ENCODE data around the gene TLX1. TPM values are rescaled to one million over a fixed set of nuclear protein-coding genes. Genes with fewer than 3 reads are reported as not detected.

The TLX1 gene
- total RNA-seq, 4 donors from 2014 or later: not detected

- Histone ChIP-seq H3K36me3 (no peaks in the 10 kb centered on the region), H3K4me1 (peaks cover 19 to 34% (median 20%) of the 10 kb centered on the region in 3 donors), H3K27ac (no peak overlapping the region), H3K27me3 (peaks cover 19 to 100% (median 53%) of the 10 kb centered on the region in 4 donors), H3K4me3 (no peak overlapping the region), H3K9me3 (no peaks in the 10 kb centered on the region)
- DNase-seq: no peak
- 20 to 26% methylated on average over 11 to 13 of the region's 14 CpGs for WGBS, 2 donors
- intact Hi-C loops (cut with DNase I): no loop called here
- TF ChIP-seq, protein P1, sequence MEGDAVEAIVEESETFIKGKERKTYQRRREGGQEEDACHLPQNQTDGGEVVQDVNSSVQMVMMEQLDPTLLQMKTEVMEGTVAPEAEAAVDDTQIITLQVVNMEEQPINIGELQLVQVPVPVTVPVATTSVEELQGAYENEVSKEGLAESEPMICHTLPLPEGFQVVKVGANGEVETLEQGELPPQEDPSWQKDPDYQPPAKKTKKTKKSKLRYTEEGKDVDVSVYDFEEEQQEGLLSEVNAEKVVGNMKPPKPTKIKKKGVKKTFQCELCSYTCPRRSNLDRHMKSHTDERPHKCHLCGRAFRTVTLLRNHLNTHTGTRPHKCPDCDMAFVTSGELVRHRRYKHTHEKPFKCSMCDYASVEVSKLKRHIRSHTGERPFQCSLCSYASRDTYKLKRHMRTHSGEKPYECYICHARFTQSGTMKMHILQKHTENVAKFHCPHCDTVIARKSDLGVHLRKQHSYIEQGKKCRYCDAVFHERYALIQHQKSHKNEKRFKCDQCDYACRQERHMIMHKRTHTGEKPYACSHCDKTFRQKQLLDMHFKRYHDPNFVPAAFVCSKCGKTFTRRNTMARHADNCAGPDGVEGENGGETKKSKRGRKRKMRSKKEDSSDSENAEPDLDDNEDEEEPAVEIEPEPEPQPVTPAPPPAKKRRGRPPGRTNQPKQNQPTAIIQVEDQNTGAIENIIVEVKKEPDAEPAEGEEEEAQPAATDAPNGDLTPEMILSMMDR (IDR thresholded peaks at IDR 0.05): no peak
- TF ChIP-seq POLR2A (IDR thresholded peaks at IDR 0.05): no peak
Observed at GRCh38 chr10:101126684-101127628, 4.1 kb upstream of the TLX1 start.

GRCh38 chr10:101130141-101130540 is 959 bp upstream of the TLX1 start:
- no peak overlapping the region for H3K4me3 ChIP-seq
- TF ChIP-seq POLR2A (IDR thresholded peaks at IDR 0.05): no peak
- TF ChIP-seq, protein P1 (IDR thresholded peaks at IDR 0.05): no peak
- intact Hi-C loops (cut with DNase I): no loop called here
- H3K36me3 ChIP-seq: no peaks in the 10 kb centered on the region
- WGBS, 2 donors: 34 to 44% methylated on average over 5 of the region's 5 CpGs
- no peak overlapping the region for H3K27ac ChIP-seq
- H3K4me1 ChIP-seq: peaks cover 24 to 45% (median 27%) of the 10 kb centered on the region in 3 donors
- no peak for DNase-seq
- H3K27me3 ChIP-seq: peaks cover 34 to 100% (median 54%) of the 10 kb centered on the region in 4 donors
- H3K9me3 ChIP-seq: no peaks in the 10 kb centered on the region

GRCh38 chr10:101131962-101132635 is 999 bp downstream of the TLX1 start:
- intact Hi-C loops (cut with DNase I): no loop called here
- H3K27ac ChIP-seq: no peak overlapping the region
- H3K36me3 ChIP-seq: no peaks in the 10 kb centered on the region
- no peak for TF ChIP-seq POLR2A (IDR thresholded peaks at IDR 0.05)
- TF ChIP-seq, protein P1 (IDR thresholded peaks at IDR 0.05): no peak
- peaks cover 45 to 100% (median 64%) of the 10 kb centered on the region in 4 donors for H3K27me3 ChIP-seq
- 4% methylated on average over 31 of the region's 39 CpGs; no CpG with 5 or more reads in 1 of the 2 donors for WGBS, 2 donors
- no peak for DNase-seq
- H3K9me3 ChIP-seq: no peaks in the 10 kb centered on the region
- peaks cover 24 to 62% (median 32%) of the 10 kb centered on the region in 3 donors for H3K4me1 ChIP-seq
- H3K4me3 ChIP-seq: peak overlapping the region in 2 of 4 donors; percentile 30 to 56

GRCh38 chr10:101132636-101133473 is 1.8 kb downstream of the TLX1 start:
- 29 to 35% methylated on average over 5 to 18 of the region's 24 CpGs for WGBS, 2 donors
- DNase-seq: no peak
- Histone ChIP-seq H3K9me3 (no peaks in the 10 kb centered on the region), H3K4me3 (no peak overlapping the region), H3K4me1 (peaks cover 24 to 62% (median 32%) of the 10 kb centered on the region in 3 donors), H3K27ac (no peak overlapping the region), H3K27me3 (peaks cover 45 to 100% (median 67%) of the 10 kb centered on the region in 4 donors), H3K36me3 (no peaks in the 10 kb centered on the region)
- TF ChIP-seq POLR2A (IDR thresholded peaks at IDR 0.05): no peak
- TF ChIP-seq, protein P1 (IDR thresholded peaks at IDR 0.05): no peak
- intact Hi-C loops (cut with DNase I): no loop called here

All from esophagus squamous epithelium (tissue), 5 donors.